ENCODE data around the gene RFC4. TPM values are rescaled to one million over a fixed set of nuclear protein-coding genes. Genes with fewer than 3 reads are reported as not detected.

RFC4 gene
- total and polyA plus RNA-seq, 2 of the 8 experiments (the other 6 are each of a cell fraction or from before 2014, with no cell fraction given) = 21.8 to 86.9 TPM

- no peak for TF ChIP-seq CHD7 (IDR thresholded peaks at IDR 0.05; ENCODE audit: insufficient replicate concordance, low read length)
- TF ChIP-seq EP300 (IDR thresholded peaks at IDR 0.05; ENCODE audit: borderline replicate concordance in 1 of 2, low read depth in 2 of 2, low read length in 2 of 2) = no peak
- no peak for TF ChIP-seq FOSL1 (IDR thresholded peaks at IDR 0.05; ENCODE audit: insufficient read depth, low read depth, low read length)
- TF ChIP-seq CTCF (IDR thresholded peaks at IDR 0.05; ENCODE audit: control extremely low read depth in 1 of 3, insufficient read depth in 1 of 3, low read depth in 1 of 3, low read length in 3 of 3) = no peak
- TF ChIP-seq TEAD4 (IDR thresholded peaks at IDR 0.05; ENCODE audit: low read depth, low read length) = no peak
- TF ChIP-seq CBX8 (IDR thresholded peaks at IDR 0.05; ENCODE audit: borderline replicate concordance, low read depth, low read length) = no peak
- no peak for TF ChIP-seq NRF1 (IDR thresholded peaks at IDR 0.05; ENCODE audit: low read depth, low read length)
- no peak for TF ChIP-seq KDM4A (IDR thresholded peaks at IDR 0.05; ENCODE audit: low read depth, low read length, severe bottlenecking)
- TF ChIP-seq GABPA (IDR thresholded peaks at IDR 0.05; ENCODE audit: borderline replicate concordance, insufficient read depth, low read length) = no peak
Measured at GRCh38 chr3:186814100-186814499, 7.8 kb upstream of the RFC4 start (continued).

All from H1 (cell line).